Natural killer cell (primary cell): Measurements from ENCODE around the gene ARRDC1. TPM values are rescaled to one million over a fixed set of nuclear protein-coding genes. Genes with fewer than 3 reads are reported as not detected.

Source experiments
- ATAC-seq, 3 donors: fragments of 150-1000 bp in 2 of 3; fragments of 200-7000 bp in 1 of 3; cut with Tn5 transposase; 1 replicate in 1 of 3; 2 replicates in 2 of 3; pipeline ENCODE4 v1.10.0; 2021; ENCODE audit warnings: mild to moderate bottlenecking in 2 of 3, moderate library complexity in 2 of 3
- DNase-seq, 2 donors: peaks; one replicate each; pipeline versions ENCODE4 v3.0.0 to v3.0.0-alpha.2; 2013 to 2021; ENCODE audit warnings: mixed read lengths in 1 of 2
- H3K27ac ChIP-seq: one replicate; pipeline ENCODE4 v1.5.1; 2013; ENCODE audit warnings: mild to moderate bottlenecking, low read length
- H3K27me3 ChIP-seq: one replicate; pipeline ENCODE4 v1.6.1; 2013; ENCODE audit warnings: low read length; ENCODE audit not compliant: control insufficient read depth, insufficient read depth
- H3K36me3 ChIP-seq: one replicate; pipeline ENCODE4 v1.6.1; 2013; ENCODE audit warnings: low read length; ENCODE audit not compliant: control insufficient read depth, insufficient read depth
- H3K4me1 ChIP-seq: one replicate; pipeline ENCODE4 v1.6.1; 2013; ENCODE audit warnings: low read length; ENCODE audit not compliant: control insufficient read depth, insufficient read depth
- H3K4me3 ChIP-seq: one replicate; pipeline ENCODE4 v1.5.1; 2013; ENCODE audit warnings: low read length
- H3K9me3 ChIP-seq: one replicate; pipeline ENCODE4 v1.6.1; 2013; ENCODE audit warnings: low read length; ENCODE audit not compliant: control insufficient read depth, insufficient read depth
- H3K27ac Mint-ChIP-seq, 2 donors: one replicate each; pipeline ENCODE4 v1.8.0; 2022; ENCODE audit warnings: mild to moderate bottlenecking in 2 of 2, mixed read lengths in 2 of 2, moderate library complexity in 1 of 2
- H3K27me3 Mint-ChIP-seq, 2 donors: one replicate each; pipeline ENCODE4 v1.8.0; 2022; ENCODE audit warnings: low read depth in 2 of 2, mixed read lengths in 2 of 2
- H3K36me3 Mint-ChIP-seq: one replicate; pipeline ENCODE4 v1.8.0; 2022; ENCODE audit warnings: mixed read lengths
- H3K4me1 Mint-ChIP-seq, 2 donors: one replicate each; pipeline ENCODE4 v1.8.0; 2022; ENCODE audit warnings: mixed read lengths in 2 of 2
- H3K4me3 Mint-ChIP-seq: one replicate; pipeline ENCODE4 v1.8.0; 2022; ENCODE audit warnings: mild to moderate bottlenecking, moderate library complexity, mixed read lengths
- H3K9me3 Mint-ChIP-seq, 2 donors: one replicate each; pipeline ENCODE4 v1.8.0; 2022; ENCODE audit warnings: mixed read lengths in 2 of 2
- CTCF ChIP-seq: fragments of 200-600 bp; IDR thresholded peaks from one replicate; pipeline ENCODE4 v1.8.0; 2022; ENCODE audit warnings: antibody characterized with exemption
- WGBS: methylation state at CpG from one replicate; pipeline ENCODE4 v1.1.7; 2013; ENCODE audit warnings: missing lambda C conversion rate; ENCODE audit not compliant: insufficient coverage; 5-methylcytosine and 5-hydroxymethylcytosine counted together
- intact Hi-C: fragments of 100-400 bp; cut with micrococcal nuclease; formaldehyde crosslinking; loops from one replicate; pipeline ENCODE4 v1.14.2; 2022
- total RNA-seq, 4 donors: library from RNA; stranded (reverse); fragments of 120-200 nt in 1 of 4; gene quantifications; one replicate each; pipeline versions ENCODE4 v1.2.3 to v1.2.4, GENCODE V29; 2013 to 2022

ARRDC1 gene
- total RNA-seq, 3 donors from 2014 or later (not counting 1 experiment from before 2014, with no cell fraction given), result 80.7 to 105 (median 92.9) TPM

- peaks cover 11% of the 10 kb centered on the region for H3K36me3 ChIP-seq
- Mint-ChIP-seq H3K27me3 (no peaks in the 10 kb centered on the region), H3K4me1 (peaks cover 52 to 59% of the 10 kb centered on the region in 2 donors), H3K36me3 (no peaks in the 10 kb centered on the region), H3K9me3 (no peaks in the 10 kb centered on the region), H3K27ac (peak overlapping the region; percentile 48 to 96), H3K4me3 (no peak overlapping the region)
- no peak overlapping the region for H3K27ac ChIP-seq
- no peak for TF ChIP-seq CTCF
- 98% methylated on average over 5 of the region's 5 CpGs for WGBS
- intact Hi-C loops, result no loop called here
- no peak overlapping the region for H3K4me3 ChIP-seq
- no peak for DNase-seq
- peaks cover 31% of the 10 kb centered on the region for H3K4me1 ChIP-seq
- ATAC-seq, result no peak
- no peaks in the 10 kb centered on the region for H3K9me3 ChIP-seq
- H3K27me3 ChIP-seq, result no peaks in the 10 kb centered on the region
Observed at GRCh38 chr9:137642892-137643291, 37.4 kb downstream of the ARRDC1 start.

GRCh38 chr9:137643921-137644320, 38.4 kb downstream of the ARRDC1 start:
- Histone ChIP-seq H3K27me3 (no peaks in the 10 kb centered on the region), H3K4me3 (no peak overlapping the region), H3K9me3 (no peaks in the 10 kb centered on the region), H3K27ac (no peak overlapping the region), H3K36me3 (peaks cover 11% of the 10 kb centered on the region), H3K4me1 (peaks cover 27% of the 10 kb centered on the region)
- peak overlapping the region; percentile 62 to 96 for H3K27ac Mint-ChIP-seq
- peaks cover 53 to 57% of the 10 kb centered on the region in 2 donors for H3K4me1 Mint-ChIP-seq
- H3K36me3 Mint-ChIP-seq, result no peaks in the 10 kb centered on the region
- intact Hi-C loops, result no loop called here
- no peaks in the 10 kb centered on the region for H3K9me3 Mint-ChIP-seq
- no peak for ATAC-seq
- WGBS, result 91% methylated on average over 14 of the region's 14 CpGs
- no peak overlapping the region for H3K4me3 Mint-ChIP-seq
- DNase-seq, result no peak
- H3K27me3 Mint-ChIP-seq, result no peaks in the 10 kb centered on the region
- TF ChIP-seq CTCF, result no peak

GRCh38 chr9:137645211-137645610, 39.7 kb downstream of the ARRDC1 start:
- WGBS, result 95% methylated on average over 5 of the region's 5 CpGs
- Mint-ChIP-seq H3K27me3 (no peaks in the 10 kb centered on the region), H3K27ac (no peak overlapping the region), H3K9me3 (no peaks in the 10 kb centered on the region), H3K4me1 (peaks cover 49 to 62% of the 10 kb centered on the region in 2 donors), H3K4me3 (no peak overlapping the region), H3K36me3 (no peaks in the 10 kb centered on the region)
- Histone ChIP-seq H3K4me1 (peaks cover 23% of the 10 kb centered on the region), H3K4me3 (no peak overlapping the region), H3K9me3 (no peaks in the 10 kb centered on the region), H3K27me3 (no peaks in the 10 kb centered on the region), H3K36me3 (peaks cover 11% of the 10 kb centered on the region), H3K27ac (no peak overlapping the region)
- ATAC-seq, result no peak
- DNase-seq, result no peak
- intact Hi-C loops, result no loop called here
- no peak for TF ChIP-seq CTCF

GRCh38 chr9:137646341-137646740, 40.9 kb downstream of the ARRDC1 start:
- Histone ChIP-seq H3K27me3 (no peaks in the 10 kb centered on the region), H3K36me3 (peaks cover 14% of the 10 kb centered on the region), H3K4me3 (no peak overlapping the region), H3K4me1 (peaks cover 27% of the 10 kb centered on the region), H3K27ac (no peak overlapping the region), H3K9me3 (no peaks in the 10 kb centered on the region)
- intact Hi-C loops, result no loop called here
- Mint-ChIP-seq H3K27me3 (no peaks in the 10 kb centered on the region), H3K4me3 (no peak overlapping the region), H3K4me1 (peaks cover 50 to 61% of the 10 kb centered on the region in 2 donors), H3K36me3 (no peaks in the 10 kb centered on the region), H3K9me3 (no peaks in the 10 kb centered on the region), H3K27ac (peak overlapping the region; percentile 85 to 91)
- no peak for ATAC-seq
- no peak for TF ChIP-seq CTCF
- no peak for DNase-seq
- WGBS, result 95% methylated on average over 13 of the region's 13 CpGs
